SH-SY5Y (cell line): ENCODE data around the gene RABGGTA.

Experiments
- GATA2 ChIP-seq: IDR thresholded peaks from 2 replicates; pipeline ENCODE4 v1.6.1; 2011; ENCODE audit warnings: mild to moderate bottlenecking, low read depth, low read length
- GATA3 ChIP-seq: IDR thresholded peaks from 2 replicates; pipeline ENCODE4 v1.6.1; 2011; ENCODE audit warnings: low read depth, mild to moderate bottlenecking, low read length, moderate library complexity

DNA sequence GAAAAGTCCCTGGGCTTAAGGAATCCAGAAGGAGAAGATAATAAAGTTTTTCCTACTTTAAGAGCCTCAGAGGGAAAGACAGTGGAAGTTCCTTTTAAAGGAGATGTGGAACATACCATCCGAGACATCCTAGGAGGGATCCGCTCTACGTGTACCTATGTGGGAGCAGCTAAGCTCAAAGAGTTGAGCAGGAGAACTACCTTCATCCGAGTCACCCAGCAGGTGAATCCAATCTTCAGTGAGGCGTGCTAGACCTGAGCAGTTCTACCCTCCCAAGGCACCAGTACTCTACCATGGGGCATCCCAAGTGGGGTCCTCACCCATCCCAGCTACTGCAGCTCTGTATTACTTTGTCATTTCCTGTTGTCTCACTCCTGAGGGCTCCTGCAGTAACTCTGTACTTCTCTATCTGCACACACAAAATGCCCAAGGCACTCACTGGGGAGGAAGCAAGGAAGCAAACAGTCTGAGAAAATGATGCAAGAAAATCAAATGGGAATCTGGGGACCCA, 32.8 kb downstream of the RABGGTA start:
- TF ChIP-seq GATA3 (no peak), GATA2 (no peak)
